Measurements from ENCODE around the gene UBA6.
A peak's percentile ranks its signal among the peaks of the same experiment; 100 is the strongest.

Gene UBA6

GRCh38 chr4:67694662-67695061 is 6.3 kb downstream of the UBA6 start:
- no peak overlapping the region for H2BK12ac ChIP-seq (ENCODE audit: low read length in 2 of 2)
- no peak for DNase-seq
- no peak overlapping the region for H2AFZ ChIP-seq (ENCODE audit: low read depth, low read length)
- no peak overlapping the region for H2BK120ac ChIP-seq (ENCODE audit: low read depth, low read length)
- H3K23ac ChIP-seq (ENCODE audit: low read length in 2 of 2): no peak overlapping the region
- no peak overlapping the region for H3K18ac ChIP-seq (ENCODE audit: low read depth in 1 of 2, low read length in 2 of 2)
- H2BK15ac ChIP-seq (ENCODE audit: low read depth, poor library complexity, severe bottlenecking): no peak overlapping the region
- H3K4ac ChIP-seq (ENCODE audit: low read depth in 1 of 2, low read length in 2 of 2): no peak overlapping the region
- peaks cover 5% of the 10 kb centered on the region for H3K4me1 ChIP-seq (ENCODE audit: control insufficient read depth, insufficient read depth, low read depth, low read length)
- H2AK5ac ChIP-seq (ENCODE audit: low read length, severe bottlenecking): no peak overlapping the region
- H4K8ac ChIP-seq (ENCODE audit: low read length): no peak overlapping the region
- no peak overlapping the region for H4K91ac ChIP-seq (ENCODE audit: low read length)
- H3K4me2 ChIP-seq (ENCODE audit: low read length, poor library complexity, severe bottlenecking): no peak overlapping the region
- peaks cover 4 to 50% of the 10 kb centered on the region in 2 experiments for H3K36me3 ChIP-seq (ENCODE audit: control insufficient read depth in 1 of 2, insufficient read depth in 2 of 2, low read depth in 1 of 2, low read length in 2 of 2)
- H3K14ac ChIP-seq (ENCODE audit: low read length in 2 of 2): no peak overlapping the region
- H3K27me3 ChIP-seq (ENCODE audit: control insufficient read depth in 1 of 2, insufficient read depth in 1 of 2, low read length in 2 of 2): no peaks in the 10 kb centered on the region
- no peak overlapping the region for H3K9ac ChIP-seq (ENCODE audit: low read length)
- no peak overlapping the region for H3K27ac ChIP-seq (ENCODE audit: low read length, poor library complexity, severe bottlenecking)
- no peak overlapping the region for H2BK5ac ChIP-seq (ENCODE audit: low read depth, low read length, poor library complexity, severe bottlenecking)
- H3K4me3 ChIP-seq (ENCODE audit: insufficient read depth in 1 of 2, low read depth in 1 of 2, low read length in 2 of 2): no peak overlapping the region
- peaks cover 9% of the 10 kb centered on the region for H3K79me1 ChIP-seq (replicated peaks; ENCODE audit: low read length, poor library complexity, severe bottlenecking)
- 90% methylated on average over 2 of the region's 3 CpGs for WGBS
- peaks cover 11% of the 10 kb centered on the region for H3K9me3 ChIP-seq (ENCODE audit: control insufficient read depth, low read length)

GRCh38 chr4:67691328-67691727 is 9.6 kb downstream of the UBA6 start:
- Histone ChIP-seq H3K4me3 (ENCODE audit: insufficient read depth in 1 of 2, low read depth in 1 of 2, low read length in 2 of 2) (no peak overlapping the region), H2BK120ac (ENCODE audit: low read depth, low read length) (no peak overlapping the region), H2BK15ac (ENCODE audit: low read depth, poor library complexity, severe bottlenecking) (no peak overlapping the region), H3K4ac (ENCODE audit: low read depth in 1 of 2, low read length in 2 of 2) (no peak overlapping the region), H2AFZ (ENCODE audit: low read depth, low read length) (no peak overlapping the region), H3K79me1 (replicated peaks; ENCODE audit: low read length, poor library complexity, severe bottlenecking) (peaks cover 14% of the 10 kb centered on the region), H2AK5ac (ENCODE audit: low read length, severe bottlenecking) (no peak overlapping the region), H3K9me3 (ENCODE audit: control insufficient read depth, low read length) (peaks cover 11% of the 10 kb centered on the region), H4K8ac (ENCODE audit: low read length) (no peak overlapping the region), H3K4me2 (ENCODE audit: low read length, poor library complexity, severe bottlenecking) (no peak overlapping the region), H3K36me3 (ENCODE audit: control insufficient read depth in 1 of 2, insufficient read depth in 2 of 2, low read depth in 1 of 2, low read length in 2 of 2) (peaks cover 7 to 50% of the 10 kb centered on the region in 2 experiments), H3K18ac (ENCODE audit: low read depth in 1 of 2, low read length in 2 of 2) (no peak overlapping the region), H3K14ac (ENCODE audit: low read length in 2 of 2) (no peak overlapping the region), H3K27me3 (ENCODE audit: control insufficient read depth in 1 of 2, insufficient read depth in 1 of 2, low read length in 2 of 2) (no peaks in the 10 kb centered on the region), H2BK5ac (ENCODE audit: low read depth, low read length, poor library complexity, severe bottlenecking) (no peak overlapping the region), H3K9ac (ENCODE audit: low read length) (no peak overlapping the region), H3K4me1 (ENCODE audit: control insufficient read depth, insufficient read depth, low read depth, low read length) (no peaks in the 10 kb centered on the region), H3K23ac (ENCODE audit: low read length in 2 of 2) (no peak overlapping the region), H3K27ac (ENCODE audit: low read length, poor library complexity, severe bottlenecking) (no peak overlapping the region), H2BK12ac (ENCODE audit: low read length in 2 of 2) (no peak overlapping the region), H4K91ac (ENCODE audit: low read length) (no peak overlapping the region)
- DNase-seq: no peak

- Histone ChIP-seq H3K9ac (ENCODE audit: low read length) (peak overlapping the region; percentile 39), H2BK15ac (ENCODE audit: low read depth, poor library complexity, severe bottlenecking) (no peak overlapping the region), H2BK120ac (ENCODE audit: low read depth, low read length) (no peak overlapping the region), H3K27me3 (ENCODE audit: control insufficient read depth in 1 of 2, insufficient read depth in 1 of 2, low read length in 2 of 2) (no peaks in the 10 kb centered on the region), H3K36me3 (ENCODE audit: control insufficient read depth in 1 of 2, insufficient read depth in 2 of 2, low read depth in 1 of 2, low read length in 2 of 2) (peaks cover 11 to 28% of the 10 kb centered on the region in 2 experiments), H3K9me3 (ENCODE audit: control insufficient read depth, low read length) (peaks cover 8% of the 10 kb centered on the region), H3K23ac (ENCODE audit: low read length in 2 of 2) (no peak overlapping the region), H3K79me1 (replicated peaks; ENCODE audit: low read length, poor library complexity, severe bottlenecking) (peaks cover 16% of the 10 kb centered on the region), H4K91ac (ENCODE audit: low read length) (no peak overlapping the region), H3K14ac (ENCODE audit: low read length in 2 of 2) (no peak overlapping the region), H4K8ac (ENCODE audit: low read length) (no peak overlapping the region), H3K4ac (ENCODE audit: low read depth in 1 of 2, low read length in 2 of 2) (no peak overlapping the region), H3K18ac (ENCODE audit: low read depth in 1 of 2, low read length in 2 of 2) (no peak overlapping the region), H2AFZ (ENCODE audit: low read depth, low read length) (no peak overlapping the region), H2BK12ac (ENCODE audit: low read length in 2 of 2) (no peak overlapping the region), H3K4me1 (ENCODE audit: control insufficient read depth, insufficient read depth, low read depth, low read length) (no peaks in the 10 kb centered on the region), H3K4me2 (ENCODE audit: low read length, poor library complexity, severe bottlenecking) (no peak overlapping the region), H2AK5ac (ENCODE audit: low read length, severe bottlenecking) (no peak overlapping the region), H3K4me3 (ENCODE audit: insufficient read depth in 1 of 2, low read depth in 1 of 2, low read length in 2 of 2) (no peak overlapping the region), H3K27ac (ENCODE audit: low read length, poor library complexity, severe bottlenecking) (no peak overlapping the region), H2BK5ac (ENCODE audit: low read depth, low read length, poor library complexity, severe bottlenecking) (no peak overlapping the region)
- DNase-seq: peak; percentile 18
- 90% methylated on average over 1 of the region's 4 CpGs for WGBS
Observed at GRCh38 chr4:67687636-67688035, 13.3 kb downstream of the UBA6 start.

- Histone ChIP-seq H2AK5ac (ENCODE audit: low read length, severe bottlenecking) (peak overlapping the region; percentile 75), H3K4me2 (ENCODE audit: low read length, poor library complexity, severe bottlenecking) (peak overlapping the region; percentile 47), H3K4me1 (ENCODE audit: control insufficient read depth, insufficient read depth, low read depth, low read length) (peaks cover 2% of the 10 kb centered on the region), H3K9ac (ENCODE audit: low read length) (peak overlapping the region; percentile 69), H4K91ac (ENCODE audit: low read length) (no peak overlapping the region), H3K36me3 (ENCODE audit: control insufficient read depth in 1 of 2, insufficient read depth in 2 of 2, low read depth in 1 of 2, low read length in 2 of 2) (peaks cover 10 to 19% of the 10 kb centered on the region in 2 experiments), H3K9me3 (ENCODE audit: control insufficient read depth, low read length) (peaks cover 3% of the 10 kb centered on the region), H2BK15ac (ENCODE audit: low read depth, poor library complexity, severe bottlenecking) (no peak overlapping the region), H3K27ac (ENCODE audit: low read length, poor library complexity, severe bottlenecking) (peak overlapping the region; percentile 71), H4K8ac (ENCODE audit: low read length) (no peak overlapping the region), H3K4ac (ENCODE audit: low read depth in 1 of 2, low read length in 2 of 2) (no peak overlapping the region), H3K79me1 (replicated peaks; ENCODE audit: low read length, poor library complexity, severe bottlenecking) (peaks cover 15% of the 10 kb centered on the region), H2BK120ac (ENCODE audit: low read depth, low read length) (no peak overlapping the region), H3K4me3 (ENCODE audit: insufficient read depth in 1 of 2, low read depth in 1 of 2, low read length in 2 of 2) (no peak overlapping the region), H3K14ac (ENCODE audit: low read length in 2 of 2) (no peak overlapping the region), H2BK5ac (ENCODE audit: low read depth, low read length, poor library complexity, severe bottlenecking) (no peak overlapping the region), H3K18ac (ENCODE audit: low read depth in 1 of 2, low read length in 2 of 2) (no peak overlapping the region), H3K23ac (ENCODE audit: low read length in 2 of 2) (no peak overlapping the region), H2BK12ac (ENCODE audit: low read length in 2 of 2) (no peak overlapping the region), H3K27me3 (ENCODE audit: control insufficient read depth in 1 of 2, insufficient read depth in 1 of 2, low read length in 2 of 2) (no peaks in the 10 kb centered on the region), H2AFZ (ENCODE audit: low read depth, low read length) (no peak overlapping the region)
- WGBS: 98% methylated on average over 5 of the region's 5 CpGs
- DNase-seq: no peak
Observed at GRCh38 chr4:67685532-67685859, 15.5 kb downstream of the UBA6 start.
